ENCODE measurements around the gene LIN28B. TPM values are rescaled to one million over a fixed set of nuclear protein-coding genes. Genes with fewer than 3 reads are reported as not detected.
"Not testable (repeated sequence)": the region's sequence is repeated elsewhere in the genome, so short reads cannot be mapped to it uniquely, and the experiment has no call there.

The LIN28B gene
- polyA plus RNA-seq, 1 donor from 2014 or later = 19.1 TPM

- H3K79me2 ChIP-seq (replicated peaks; ENCODE audit: insufficient read depth, low read length) = peaks cover 30% of the 10 kb centered on the region
- H3K9me2 ChIP-seq (ENCODE audit: insufficient read depth, low read length) = no peaks in the 10 kb centered on the region
- H3K27me3 ChIP-seq (ENCODE audit: insufficient read depth, low read depth, low read length) = no peaks in the 10 kb centered on the region
- no peak overlapping the region for H3K4me2 ChIP-seq (ENCODE audit: low read length)
- H3K27ac ChIP-seq (ENCODE audit: low read length) = no peak overlapping the region
- TF ChIP-seq MXI1 (conservative IDR thresholded peaks at IDR 0.05; ENCODE audit: poor library complexity, severe bottlenecking) (no peak), EP300 (conservative IDR thresholded peaks at IDR 0.05; ENCODE audit: poor library complexity, severe bottlenecking) (no peak), RAD21 (conservative IDR thresholded peaks at IDR 0.05) (no peak), TAF1 (IDR thresholded peaks at IDR 0.05; ENCODE audit: low read depth) (no peak), SMC3 (conservative IDR thresholded peaks at IDR 0.05; ENCODE audit: poor library complexity) (no peak), REST (IDR thresholded peaks at IDR 0.05; ENCODE audit: borderline replicate concordance) (no peak), POLR2AphosphoS5 (IDR thresholded peaks at IDR 0.05) (no peak), CTCF (IDR thresholded peaks at IDR 0.05; ENCODE audit: poor library complexity, severe bottlenecking) (no peak), EZH2 (IDR thresholded peaks at IDR 0.05; ENCODE audit: borderline replicate concordance, insufficient read depth, low read length, poor library complexity, severe bottlenecking) (no peak)
- H3K9ac ChIP-seq (ENCODE audit: low read length) = no peak overlapping the region
- no peaks in the 10 kb centered on the region for H3K9me3 ChIP-seq (ENCODE audit: low read length)
- H4K20me1 ChIP-seq (ENCODE audit: insufficient read depth) = no peaks in the 10 kb centered on the region
- no peaks in the 10 kb centered on the region for H3K36me3 ChIP-seq (ENCODE audit: insufficient read depth, low read length)
- no peaks in the 10 kb centered on the region for H3F3A ChIP-seq (ENCODE audit: insufficient read depth, low read length, poor library complexity, severe bottlenecking)
- H3K4me3 ChIP-seq (ENCODE audit: low read length) = no peak overlapping the region
- no peak overlapping the region for H2AFZ ChIP-seq (ENCODE audit: low read depth, low read length)
Observed at GRCh38 chr6:105072798-105073199, 115.9 kb downstream of the LIN28B start.

- no peaks in the 10 kb centered on the region for H4K20me1 ChIP-seq (ENCODE audit: insufficient read depth)
- H3K9me3 ChIP-seq (ENCODE audit: low read length) = no peaks in the 10 kb centered on the region
- H3K4me2 ChIP-seq (ENCODE audit: low read length) = peak overlapping the region; percentile 13
- H3K36me3 ChIP-seq (ENCODE audit: insufficient read depth, low read length) = no peaks in the 10 kb centered on the region
- no peaks in the 10 kb centered on the region for H3K9me2 ChIP-seq (ENCODE audit: insufficient read depth, low read length)
- H3K79me2 ChIP-seq (replicated peaks; ENCODE audit: insufficient read depth, low read length) = peaks cover 30% of the 10 kb centered on the region
- H2AFZ ChIP-seq (ENCODE audit: low read depth, low read length) = no peak overlapping the region
- H3K27me3 ChIP-seq (ENCODE audit: insufficient read depth, low read depth, low read length) = no peaks in the 10 kb centered on the region
- H3K27ac ChIP-seq (ENCODE audit: low read length) = peak overlapping the region; percentile 85
- H3K9ac ChIP-seq (ENCODE audit: low read length) = peak overlapping the region; percentile 24
- TF ChIP-seq SMC3 (conservative IDR thresholded peaks at IDR 0.05; ENCODE audit: poor library complexity) = no peak
- peak; percentile 34 for TF ChIP-seq REST (IDR thresholded peaks at IDR 0.05; ENCODE audit: borderline replicate concordance)
- TF ChIP-seq CTCF (IDR thresholded peaks at IDR 0.05; ENCODE audit: poor library complexity, severe bottlenecking) = no peak
- no peak for TF ChIP-seq RAD21 (conservative IDR thresholded peaks at IDR 0.05)
- TF ChIP-seq MXI1 (conservative IDR thresholded peaks at IDR 0.05; ENCODE audit: poor library complexity, severe bottlenecking) = no peak
- TF ChIP-seq TAF1 (IDR thresholded peaks at IDR 0.05; ENCODE audit: low read depth) = no peak
- TF ChIP-seq EZH2 (IDR thresholded peaks at IDR 0.05; ENCODE audit: borderline replicate concordance, insufficient read depth, low read length, poor library complexity, severe bottlenecking) = no peak
- peak; percentile 81 for TF ChIP-seq EP300 (conservative IDR thresholded peaks at IDR 0.05; ENCODE audit: poor library complexity, severe bottlenecking)
- peak; percentile 36 for TF ChIP-seq POLR2AphosphoS5 (IDR thresholded peaks at IDR 0.05)
- no peaks in the 10 kb centered on the region for H3F3A ChIP-seq (ENCODE audit: insufficient read depth, low read length, poor library complexity, severe bottlenecking)
- H3K4me3 ChIP-seq (ENCODE audit: low read length) = peak overlapping the region; percentile 36
Observed at GRCh38 chr6:105075210-105075609, 118.3 kb downstream of the LIN28B start.

GRCh38 chr6:105076418-105076817 lies 119.5 kb downstream of the LIN28B start:
- H3K27me3 ChIP-seq (ENCODE audit: insufficient read depth, low read depth, low read length); H4K20me1 ChIP-seq (ENCODE audit: insufficient read depth); H3K9ac ChIP-seq (ENCODE audit: low read length); H3K9me3 ChIP-seq (ENCODE audit: low read length); H3K27ac ChIP-seq (ENCODE audit: low read length); H3K4me2 ChIP-seq (ENCODE audit: low read length); H3K36me3 ChIP-seq (ENCODE audit: insufficient read depth, low read length); H3F3A ChIP-seq (ENCODE audit: insufficient read depth, low read length, poor library complexity, severe bottlenecking); H2AFZ ChIP-seq (ENCODE audit: low read depth, low read length); H3K4me3 ChIP-seq (ENCODE audit: low read length); H3K9me2 ChIP-seq (ENCODE audit: insufficient read depth, low read length): not testable (repeated sequence)
- H3K79me2 ChIP-seq (replicated peaks; ENCODE audit: insufficient read depth, low read length) = peaks cover 25% of the 10 kb centered on the region

All from neural cell (in vitro differentiated cells).